Gastrocnemius medialis (tissue), 4 donors: ENCODE measurements around the gene HPS5. TPM values are rescaled to one million over a fixed set of nuclear protein-coding genes. Genes with fewer than 3 reads are reported as not detected.

ENCODE experiments used
- ATAC-seq, 2 donors: fragments of 150-250 bp; one replicate each; pipeline ENCODE4 v1.9.1; 2016
- DNase-seq, 2 donors: peaks; one replicate each; pipeline ENCODE4 v3.0.0-alpha.2; 2019
- H3K27ac ChIP-seq, 4 donors: fragments of 200-600 bp; sonication (generic); 1 replicate in 1 of 4; 2 replicates in 3 of 4; pipeline ENCODE4 v1.5.1; 2016 to 2018; ENCODE audit warnings: mild to moderate bottlenecking in 2 of 4, moderate library complexity in 1 of 4
- H3K27me3 ChIP-seq, 3 donors: fragments of 200-600 bp; sonication (generic) in 2 of 3; 1 replicate in 1 of 3; 2 replicates in 2 of 3; pipeline versions ENCODE4 v1.5.1 to v1.6.0; 2016 to 2019; ENCODE audit warnings: mild to moderate bottlenecking in 1 of 3, moderate library complexity in 1 of 3
- H3K36me3 ChIP-seq, 2 donors: fragments of 200-600 bp; sonication (generic) in 1 of 2; one replicate each; pipeline ENCODE4 v1.5.1; 2017 to 2018
- H3K4me1 ChIP-seq, 2 donors: fragments of 200-600 bp; sonication (generic) in 1 of 2; one replicate each; pipeline ENCODE4 v1.5.1; 2016 to 2017; ENCODE audit warnings: mild to moderate bottlenecking in 2 of 2
- H3K4me3 ChIP-seq, 4 donors: fragments of 200-600 bp; sonication (generic) in 3 of 4; 1 replicate in 1 of 4; 2 replicates in 3 of 4; pipeline ENCODE4 v1.5.1; 2016 to 2019; ENCODE audit warnings: mild to moderate bottlenecking in 2 of 4
- H3K9me3 ChIP-seq, 3 donors: fragments of 200-600 bp; sonication (generic) in 2 of 3; 1 replicate in 1 of 3; 2 replicates in 2 of 3; pipeline ENCODE4 v1.5.1; 2016 to 2019
- POLR2A ChIP-seq, 2 donors: fragments of 450-650 bp; IDR thresholded peaks; one replicate each; pipeline ENCODE4 v1.6.1; 2017; ENCODE audit warnings: antibody characterized with exemption in 2 of 2, mild to moderate bottlenecking in 2 of 2, moderate library complexity in 2 of 2
- in situ Hi-C, 4 donors: fragments of 200-750 bp; cut with MboI; loops; one replicate each; pipeline versions ENCODE4 v1.15.0 to v1.8.0; 2017; ENCODE audit warnings: low sequenced_read_pairs in 4 of 4
- intact Hi-C: fragments of 100-400 bp; cut with DNase I; formaldehyde crosslinking; loops from one replicate; pipeline ENCODE4 v1.15.1; 2023; ENCODE audit warnings: low total_unique reads
- total RNA-seq, 4 donors: library from RNA; depleted of rRNA; stranded (reverse); fragments of >200 nt; gene quantifications; one replicate each; pipeline versions ENCODE4 v1.1.0 to v1.2.3, GENCODE V29; 2016
- TF ChIP-seq, protein P1 (sequence below), 5 experiments: fragments of 450-650 bp in 3 of 5; fragments of 200-600 bp in 2 of 5; sonication (generic) in 2 of 5; IDR thresholded peaks in 4 of 5; conservative IDR thresholded peaks in 1 of 5; 1 replicate in 4 of 5; 2 replicates in 1 of 5; pipeline ENCODE4 v1.5.1; 2016 to 2019; ENCODE audit warnings: antibody characterized with exemption in 5 of 5, mild to moderate bottlenecking in 3 of 5, moderate library complexity in 3 of 5

HPS5 gene
- total RNA-seq, 4 donors from 2014 or later, result 5.3 to 13.1 (median 9.7) TPM

DNA sequence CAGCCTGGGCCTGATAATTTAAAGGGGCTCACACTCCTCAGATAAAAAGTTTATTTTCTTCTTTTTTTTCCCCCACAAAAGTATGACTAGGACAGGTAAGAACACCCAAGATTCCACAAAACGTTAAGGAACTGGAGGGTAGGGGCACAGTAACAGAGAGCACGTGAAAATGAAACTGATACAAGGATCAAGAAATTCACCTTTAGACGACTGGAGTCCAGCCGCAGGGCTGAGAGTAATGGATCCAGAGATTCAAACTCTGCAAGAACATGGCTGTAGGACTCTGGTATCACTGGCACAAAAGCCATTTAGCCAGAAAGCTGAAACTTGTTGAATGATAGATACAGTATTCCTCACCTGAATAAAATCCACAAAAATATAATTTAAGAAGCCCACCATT is 4.4 kb downstream of the HPS5 start:
- H3K36me3 ChIP-seq, result no peaks in the 10 kb centered on the region
- no peak overlapping the region for H3K27ac ChIP-seq
- TF ChIP-seq, protein P1, sequence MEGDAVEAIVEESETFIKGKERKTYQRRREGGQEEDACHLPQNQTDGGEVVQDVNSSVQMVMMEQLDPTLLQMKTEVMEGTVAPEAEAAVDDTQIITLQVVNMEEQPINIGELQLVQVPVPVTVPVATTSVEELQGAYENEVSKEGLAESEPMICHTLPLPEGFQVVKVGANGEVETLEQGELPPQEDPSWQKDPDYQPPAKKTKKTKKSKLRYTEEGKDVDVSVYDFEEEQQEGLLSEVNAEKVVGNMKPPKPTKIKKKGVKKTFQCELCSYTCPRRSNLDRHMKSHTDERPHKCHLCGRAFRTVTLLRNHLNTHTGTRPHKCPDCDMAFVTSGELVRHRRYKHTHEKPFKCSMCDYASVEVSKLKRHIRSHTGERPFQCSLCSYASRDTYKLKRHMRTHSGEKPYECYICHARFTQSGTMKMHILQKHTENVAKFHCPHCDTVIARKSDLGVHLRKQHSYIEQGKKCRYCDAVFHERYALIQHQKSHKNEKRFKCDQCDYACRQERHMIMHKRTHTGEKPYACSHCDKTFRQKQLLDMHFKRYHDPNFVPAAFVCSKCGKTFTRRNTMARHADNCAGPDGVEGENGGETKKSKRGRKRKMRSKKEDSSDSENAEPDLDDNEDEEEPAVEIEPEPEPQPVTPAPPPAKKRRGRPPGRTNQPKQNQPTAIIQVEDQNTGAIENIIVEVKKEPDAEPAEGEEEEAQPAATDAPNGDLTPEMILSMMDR (IDR thresholded peaks at IDR 0.05 in 4 of 5, conservative IDR thresholded peaks at IDR 0.05 in 1 of 5), result no peak
- no peak for TF ChIP-seq POLR2A (IDR thresholded peaks at IDR 0.05)
- no peak overlapping the region for H3K4me3 ChIP-seq
- ATAC-seq (no peak), DNase-seq (no peak)
- H3K4me1 ChIP-seq, result peaks cover 13 to 15% of the 10 kb centered on the region in 2 donors
- no peaks in the 10 kb centered on the region for H3K27me3 ChIP-seq
- in situ Hi-C loops (loop anchor here in 1 of 4 donors (5.0 kb wide), 1 partner anchor 80 kb away; no protein-coding TSS in a partner anchor), intact Hi-C loops (no loop called here)
- no peaks in the 10 kb centered on the region for H3K9me3 ChIP-seq

DNA sequence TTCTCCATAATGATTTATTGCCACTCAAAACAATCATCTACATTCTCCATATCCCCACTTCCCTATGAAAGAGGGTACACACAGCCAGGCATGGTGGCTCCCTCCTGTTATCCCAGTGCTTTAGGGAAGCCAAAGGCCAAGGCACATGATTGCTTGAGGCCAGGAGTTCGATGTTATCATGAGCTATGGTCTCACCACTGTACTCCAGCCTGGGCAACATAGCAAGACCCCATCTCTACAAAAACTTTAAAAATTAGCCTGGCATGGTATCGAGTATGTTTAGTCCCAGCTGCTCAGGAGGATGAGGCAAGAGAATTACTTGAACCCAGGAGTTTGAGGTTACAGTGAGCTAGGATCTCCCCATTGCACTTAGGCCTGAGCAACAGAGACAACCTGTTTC is 6.0 kb downstream of the HPS5 start:
- Histone ChIP-seq H3K4me1 (peaks cover 6 to 8% of the 10 kb centered on the region in 2 donors), H3K27me3 (no peaks in the 10 kb centered on the region), H3K4me3 (no peak overlapping the region), H3K36me3 (peaks cover 0 to 10% of the 10 kb centered on the region in 2 donors), H3K27ac (no peak overlapping the region), H3K9me3 (no peaks in the 10 kb centered on the region)
- no peak for TF ChIP-seq POLR2A (IDR thresholded peaks at IDR 0.05)
- TF ChIP-seq, protein P1 (IDR thresholded peaks at IDR 0.05 in 4 of 5, conservative IDR thresholded peaks at IDR 0.05 in 1 of 5), result no peak
- no peak for ATAC-seq
- in situ Hi-C loops (loop anchor here in 1 of 4 donors (5.0 kb wide), 1 partner anchor 81 kb away; no protein-coding TSS in a partner anchor), intact Hi-C loops (no loop called here)
- DNase-seq, result no peak

DNA sequence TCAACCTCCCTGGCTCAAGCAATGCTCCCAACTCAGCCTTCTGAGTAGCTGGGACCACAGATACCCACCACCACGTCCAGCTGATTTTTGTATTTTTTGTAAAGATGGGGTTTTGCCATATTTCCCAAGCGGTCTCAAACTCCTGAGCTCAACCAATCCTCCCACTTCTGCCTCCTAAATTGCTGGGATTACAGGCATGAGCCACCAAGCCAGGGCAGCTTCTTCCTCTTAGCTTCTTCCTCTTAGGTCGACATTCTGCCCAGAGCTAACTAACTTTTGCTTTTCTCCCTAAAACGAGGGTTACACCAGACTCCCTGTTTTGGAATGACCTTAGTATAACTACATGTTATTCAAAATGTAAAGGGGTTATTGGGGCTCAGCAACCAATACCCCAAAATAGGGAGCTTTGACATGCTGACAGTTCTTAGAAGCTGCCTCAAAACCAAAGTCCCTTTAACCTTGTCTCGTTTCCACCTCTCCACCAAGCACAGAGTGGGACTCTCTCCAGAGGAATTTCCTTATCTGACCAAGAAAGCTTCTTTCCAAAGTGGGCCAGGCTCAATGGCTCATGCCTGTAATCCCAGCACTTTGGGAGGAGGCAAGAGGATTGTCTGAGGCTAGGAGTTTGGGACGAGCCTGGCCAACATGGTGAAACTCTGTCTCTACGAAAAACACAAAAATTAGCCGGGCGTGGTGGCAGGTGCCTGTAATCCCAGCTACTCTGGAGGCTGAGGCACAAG is 7.0 kb downstream of the HPS5 start:
- ATAC-seq, result no peak
- Histone ChIP-seq H3K4me1 (no peaks in the 10 kb centered on the region), H3K27me3 (no peaks in the 10 kb centered on the region), H3K36me3 (peaks cover 3 to 19% of the 10 kb centered on the region in 2 donors), H3K27ac (no peak overlapping the region), H3K9me3 (no peaks in the 10 kb centered on the region), H3K4me3 (no peak overlapping the region)
- DNase-seq, result no peak
- TF ChIP-seq POLR2A (IDR thresholded peaks at IDR 0.05), result no peak
- TF ChIP-seq, protein P1 (IDR thresholded peaks at IDR 0.05 in 4 of 5, conservative IDR thresholded peaks at IDR 0.05 in 1 of 5), result no peak
- in situ Hi-C loops (loop anchor here in 1 of 4 donors (5.0 kb wide), 1 partner anchor 82 kb away; no protein-coding TSS in a partner anchor), intact Hi-C loops (no loop called here)

DNA sequence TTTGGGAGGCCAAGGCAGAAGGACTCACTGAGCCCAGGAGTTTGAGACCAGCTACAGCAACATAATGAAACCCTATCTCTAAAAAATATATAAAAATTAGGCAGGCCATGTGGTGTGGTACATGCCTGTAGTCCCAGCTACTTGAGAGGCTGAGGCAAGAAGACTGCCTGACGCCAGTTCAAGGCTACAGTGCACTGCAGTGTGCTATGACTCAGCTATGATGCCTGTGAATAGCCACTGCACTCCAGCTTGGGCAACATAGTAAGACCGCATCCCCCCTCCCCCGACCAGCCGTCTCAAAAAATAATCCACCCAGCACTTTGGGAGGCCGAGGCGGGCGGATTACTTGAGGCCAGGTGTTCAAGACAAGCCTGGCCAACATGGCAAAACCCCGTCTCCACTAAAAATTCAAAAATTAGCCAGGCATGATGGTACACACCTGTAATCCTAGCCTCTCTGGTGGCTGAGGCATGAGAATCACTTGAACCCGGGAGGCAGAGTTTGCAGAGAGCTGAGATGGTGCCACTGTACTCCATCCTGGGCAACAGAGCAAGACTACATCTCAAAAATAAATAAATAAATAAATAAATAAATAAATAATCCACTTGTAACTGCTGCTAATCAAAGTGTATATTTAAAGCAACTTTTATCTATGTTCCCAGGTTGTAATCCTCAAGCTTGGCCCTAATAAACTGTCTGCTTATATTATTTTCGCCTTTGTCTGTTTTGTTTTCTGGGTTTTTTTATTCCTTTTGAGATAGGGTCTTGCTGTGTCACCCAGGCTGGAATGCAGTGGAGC is 7.8 kb downstream of the HPS5 start:
- Histone ChIP-seq H3K27me3 (no peaks in the 10 kb centered on the region), H3K27ac (no peak overlapping the region), H3K9me3 (no peaks in the 10 kb centered on the region), H3K4me1 (no peaks in the 10 kb centered on the region), H3K4me3 (no peak overlapping the region), H3K36me3 (peaks cover 3 to 27% of the 10 kb centered on the region in 2 donors)
- no peak for DNase-seq
- ATAC-seq, result no peak
- in situ Hi-C loops (no loop called here), intact Hi-C loops (no loop called here)
- TF ChIP-seq, protein P1 (IDR thresholded peaks at IDR 0.05 in 4 of 5, conservative IDR thresholded peaks at IDR 0.05 in 1 of 5), result no peak
- TF ChIP-seq POLR2A (IDR thresholded peaks at IDR 0.05), result no peak
